ENCODE data around the gene PCK1. TPM values are rescaled to one million over a fixed set of nuclear protein-coding genes. Genes with fewer than 3 reads are reported as not detected.

Gene PCK1
- total RNA-seq, 2 experiments from 2014 or later = not detected

- intact Hi-C loops (cut with micrococcal nuclease) = no loop called here
- H3K4me1 Mint-ChIP-seq (ENCODE audit: low read depth) = peaks cover 2% of the 10 kb centered on the region
- H3K36me3 Mint-ChIP-seq = no peaks in the 10 kb centered on the region
- no peak overlapping the region for H3K27ac Mint-ChIP-seq
- no peaks in the 10 kb centered on the region for H3K9me3 Mint-ChIP-seq
- POLR2A ChIA-PET = no interaction called here
- DNase-seq = no peak
- H3K27me3 Mint-ChIP-seq = peaks cover 28% of the 10 kb centered on the region
- no peak overlapping the region for H3K4me3 Mint-ChIP-seq
- CTCF ChIA-PET = interaction anchor here (0.6 kb wide), 1 partner anchor 107 kb away, joined by 4 read pairs; no protein-coding TSS in a partner anchor
Measured at GRCh38 chr20:57540890-57541580, 19.9 kb upstream of the PCK1 start.

GRCh38 chr20:57543754-57544153, 17.2 kb upstream of the PCK1 start:
- Mint-ChIP-seq H3K9me3 (no peaks in the 10 kb centered on the region), H3K4me3 (no peak overlapping the region), H3K27me3 (peaks cover 16% of the 10 kb centered on the region), H3K36me3 (no peaks in the 10 kb centered on the region), H3K27ac (no peak overlapping the region), H3K4me1 (ENCODE audit: low read depth) (peaks cover 2% of the 10 kb centered on the region)
- ChIA-PET CTCF (interaction anchor here (1.5 kb wide), 1 partner anchor 51 kb away, joined by 4 read pairs; no protein-coding TSS in a partner anchor), POLR2A (no interaction called here)
- no peak for DNase-seq
- intact Hi-C loops (cut with micrococcal nuclease) = no loop called here

- peaks cover 2% of the 10 kb centered on the region for H3K4me1 Mint-ChIP-seq (ENCODE audit: low read depth)
- H3K36me3 Mint-ChIP-seq = no peaks in the 10 kb centered on the region
- peaks cover 10% of the 10 kb centered on the region for H3K27me3 Mint-ChIP-seq
- no peaks in the 10 kb centered on the region for H3K9me3 Mint-ChIP-seq
- no peak overlapping the region for H3K4me3 Mint-ChIP-seq
- no peak overlapping the region for H3K27ac Mint-ChIP-seq
- POLR2A ChIA-PET = no interaction called here
- CTCF ChIA-PET = interaction anchor here (0.6 to 1.5 kb wide), 2 partner anchors 49 to 50 kb away, joined by 3 to 4 read pairs; no protein-coding TSS in a partner anchor
- intact Hi-C loops (cut with micrococcal nuclease) = no loop called here
- no peak for DNase-seq
Measured at GRCh38 chr20:57544838-57545564, 15.9 kb upstream of the PCK1 start.

- ChIA-PET CTCF (interaction anchor here (0.6 kb wide), 1 partner anchor 48 kb away, joined by 3 read pairs; no protein-coding TSS in a partner anchor), POLR2A (no interaction called here)
- peaks cover 9% of the 10 kb centered on the region for H3K27me3 Mint-ChIP-seq
- H3K4me3 Mint-ChIP-seq = no peak overlapping the region
- H3K36me3 Mint-ChIP-seq = no peaks in the 10 kb centered on the region
- H3K27ac Mint-ChIP-seq = no peak overlapping the region
- no peaks in the 10 kb centered on the region for H3K9me3 Mint-ChIP-seq
- DNase-seq = no peak
- intact Hi-C loops (cut with micrococcal nuclease) = no loop called here
- H3K4me1 Mint-ChIP-seq (ENCODE audit: low read depth) = peaks cover 2% of the 10 kb centered on the region
Measured at GRCh38 chr20:57545927-57546662, 14.8 kb upstream of the PCK1 start.

GRCh38 chr20:57546956-57547649, 13.8 kb upstream of the PCK1 start:
- Mint-ChIP-seq H3K27me3 (peaks cover 9% of the 10 kb centered on the region), H3K9me3 (no peaks in the 10 kb centered on the region), H3K4me1 (ENCODE audit: low read depth) (peaks cover 2% of the 10 kb centered on the region), H3K27ac (no peak overlapping the region), H3K36me3 (no peaks in the 10 kb centered on the region), H3K4me3 (no peak overlapping the region)
- intact Hi-C loops (cut with micrococcal nuclease) = no loop called here
- no peak for DNase-seq
- POLR2A ChIA-PET = no interaction called here
- CTCF ChIA-PET = no interaction called here

GRCh38 chr20:57548177-57549058, 12.5 kb upstream of the PCK1 start:
- ChIA-PET CTCF (no interaction called here), POLR2A (no interaction called here)
- Mint-ChIP-seq H3K9me3 (no peaks in the 10 kb centered on the region), H3K27ac (no peak overlapping the region), H3K36me3 (no peaks in the 10 kb centered on the region), H3K4me1 (ENCODE audit: low read depth) (peaks cover 2% of the 10 kb centered on the region), H3K27me3 (peaks cover 9% of the 10 kb centered on the region), H3K4me3 (no peak overlapping the region)
- intact Hi-C loops (cut with micrococcal nuclease) = no loop called here
- DNase-seq = no peak

GRCh38 chr20:57552471-57552870, 8.4 kb upstream of the PCK1 start:
- no peaks in the 10 kb centered on the region for H3K4me1 Mint-ChIP-seq (ENCODE audit: low read depth)
- ChIA-PET POLR2A (no interaction called here), CTCF (no interaction called here)
- H3K9me3 Mint-ChIP-seq = no peaks in the 10 kb centered on the region
- H3K36me3 Mint-ChIP-seq = no peaks in the 10 kb centered on the region
- intact Hi-C loops (cut with micrococcal nuclease) = no loop called here
- no peak overlapping the region for H3K4me3 Mint-ChIP-seq
- no peak for DNase-seq
- H3K27me3 Mint-ChIP-seq = peaks cover 18% of the 10 kb centered on the region
- H3K27ac Mint-ChIP-seq = no peak overlapping the region

GRCh38 chr20:57553376-57554018, 7.4 kb upstream of the PCK1 start:
- POLR2A ChIA-PET = no interaction called here
- Mint-ChIP-seq H3K36me3 (no peaks in the 10 kb centered on the region), H3K9me3 (no peaks in the 10 kb centered on the region), H3K27me3 (peaks cover 20% of the 10 kb centered on the region), H3K4me1 (ENCODE audit: low read depth) (no peaks in the 10 kb centered on the region), H3K27ac (no peak overlapping the region), H3K4me3 (no peak overlapping the region)
- intact Hi-C loops (cut with micrococcal nuclease) = no loop called here
- CTCF ChIA-PET = no interaction called here
- DNase-seq = no peak

GRCh38 chr20:57555457-57556184, 5.3 kb upstream of the PCK1 start:
- no peak overlapping the region for H3K27ac Mint-ChIP-seq
- no peaks in the 10 kb centered on the region for H3K36me3 Mint-ChIP-seq
- peaks cover 22% of the 10 kb centered on the region for H3K27me3 Mint-ChIP-seq
- H3K9me3 Mint-ChIP-seq = no peaks in the 10 kb centered on the region
- H3K4me1 Mint-ChIP-seq (ENCODE audit: low read depth) = no peaks in the 10 kb centered on the region
- no peak for DNase-seq
- H3K4me3 Mint-ChIP-seq = no peak overlapping the region
- intact Hi-C loops (cut with micrococcal nuclease) = no loop called here
- CTCF ChIA-PET = no interaction called here
- POLR2A ChIA-PET = no interaction called here

GRCh38 chr20:57556980-57557274, 4.0 kb upstream of the PCK1 start:
- H3K36me3 Mint-ChIP-seq = no peaks in the 10 kb centered on the region
- H3K9me3 Mint-ChIP-seq = no peaks in the 10 kb centered on the region
- no peak for DNase-seq
- ChIA-PET CTCF (interaction anchor here (0.6 kb wide), 1 partner anchor 1932 kb away, joined by 3 read pairs; no protein-coding TSS in a partner anchor), POLR2A (no interaction called here)
- H3K27me3 Mint-ChIP-seq = peaks cover 22% of the 10 kb centered on the region
- H3K4me1 Mint-ChIP-seq (ENCODE audit: low read depth) = no peaks in the 10 kb centered on the region
- intact Hi-C loops (cut with micrococcal nuclease) = no loop called here
- no peak overlapping the region for H3K27ac Mint-ChIP-seq
- H3K4me3 Mint-ChIP-seq = no peak overlapping the region
